Tongue (tissue), 2 donors: ENCODE results near the gene PABPC1L. TPM values are rescaled to one million over a fixed set of nuclear protein-coding genes. Genes with fewer than 3 reads are reported as not detected.

Experiments used
- DNase-seq: peaks from one replicate; pipeline ENCODE4 v3.0.0-alpha.2; 2015
- total RNA-seq: library from RNA; depleted of rRNA; stranded (reverse); fragments of >200 nt; gene quantifications from one replicate; pipeline ENCODE4 v1.2.3, GENCODE V29; 2014

PABPC1L gene
- total RNA-seq, 1 donor from 2014 or later: 6.4 TPM

DNA sequence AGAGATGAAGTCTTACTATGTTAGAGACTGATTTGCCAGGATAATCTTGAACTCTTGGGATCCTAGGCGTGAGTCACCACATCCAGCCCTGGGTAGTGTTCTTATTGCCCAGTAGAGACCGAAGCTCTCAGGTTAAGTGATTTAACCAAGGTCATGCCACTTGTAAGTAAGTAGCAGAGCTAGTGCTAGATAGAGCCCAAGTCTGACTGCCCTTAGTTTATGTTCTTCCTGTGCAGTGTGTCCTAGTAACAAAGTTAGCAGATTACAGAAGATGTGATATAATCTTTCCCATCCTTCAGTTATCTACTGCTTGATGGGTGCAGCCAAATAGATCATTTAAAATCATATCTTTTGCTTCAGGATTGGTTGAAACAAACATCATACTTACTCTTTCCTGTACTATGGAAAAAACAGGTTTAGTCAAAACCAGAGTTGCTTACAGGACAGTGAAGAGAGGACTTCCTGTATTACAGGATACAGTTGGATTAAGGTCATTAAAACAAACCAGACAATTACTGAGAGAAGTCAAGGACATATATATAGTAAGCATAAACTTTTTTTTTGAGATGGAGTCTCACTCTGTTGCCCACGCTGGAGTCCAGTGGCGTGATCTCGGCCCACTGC, 9.5 kb upstream of the PABPC1L start:
- no peak for DNase-seq

- DNase-seq: no peak
Observed at GRCh38 chr20:44901974-44902373, 7.9 kb upstream of the PABPC1L start.

DNA sequence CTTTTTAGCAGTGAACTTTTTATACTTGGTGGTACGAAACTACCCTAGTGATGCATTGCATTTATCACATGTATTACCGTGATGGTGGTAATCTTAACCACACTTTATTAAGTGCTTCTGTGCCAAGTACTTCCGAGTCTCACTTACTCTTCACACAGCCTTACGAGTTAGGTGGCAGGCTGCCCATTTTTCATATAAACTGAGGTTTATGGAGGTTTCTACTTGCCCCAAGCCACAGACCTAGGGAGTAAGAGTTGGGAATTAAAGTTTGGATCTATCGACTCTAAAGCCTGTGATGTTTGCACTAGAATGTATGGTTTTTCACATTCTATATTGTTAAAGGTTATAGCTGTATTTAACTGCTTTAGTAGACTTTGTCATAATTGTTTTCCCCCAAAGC, 5.5 kb upstream of the PABPC1L start:
- no peak for DNase-seq

DNA sequence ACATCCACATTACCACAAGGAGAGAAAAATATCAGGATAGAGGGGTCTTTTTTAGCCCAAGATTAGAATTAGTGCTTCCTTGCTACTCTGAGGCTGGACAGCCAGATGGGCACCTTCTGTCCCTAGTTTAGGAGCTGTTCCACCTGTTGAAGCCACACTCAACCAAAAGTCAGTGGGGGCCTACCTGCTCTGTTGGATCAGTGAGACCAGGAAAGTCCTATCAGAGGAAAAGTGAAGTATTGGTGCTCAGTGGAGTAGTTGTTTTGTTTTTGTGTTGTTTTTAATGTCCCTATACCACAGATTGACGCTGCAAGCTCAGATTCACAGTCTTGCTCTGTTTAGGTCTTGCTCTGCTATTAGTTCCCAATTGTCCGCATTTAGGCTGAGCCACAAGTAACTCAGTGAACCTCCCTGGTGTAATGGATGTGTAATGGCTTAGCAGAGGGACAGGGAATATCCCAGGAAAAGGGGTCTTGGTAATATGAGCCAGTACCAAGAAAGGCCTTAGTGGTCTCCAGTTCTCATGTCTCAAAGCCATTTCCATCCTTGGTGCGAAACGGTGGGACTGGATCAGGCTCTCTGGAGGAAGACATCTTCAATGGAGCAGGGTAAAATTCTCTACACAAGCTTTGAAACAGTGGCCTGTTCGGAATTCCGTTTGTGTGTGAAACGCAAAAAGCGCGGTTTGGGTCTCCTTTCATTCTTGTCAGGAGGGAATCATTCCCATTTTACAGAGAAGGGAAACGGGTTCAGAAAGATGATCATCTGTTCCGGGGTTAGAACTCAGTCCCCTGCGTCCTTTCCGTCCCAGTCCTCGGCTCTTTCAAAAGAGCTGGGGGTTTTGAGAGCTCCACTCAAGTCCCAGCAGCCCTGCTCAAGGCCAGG, 631 bp upstream of the PABPC1L start:
- DNase-seq: no peak

DNA sequence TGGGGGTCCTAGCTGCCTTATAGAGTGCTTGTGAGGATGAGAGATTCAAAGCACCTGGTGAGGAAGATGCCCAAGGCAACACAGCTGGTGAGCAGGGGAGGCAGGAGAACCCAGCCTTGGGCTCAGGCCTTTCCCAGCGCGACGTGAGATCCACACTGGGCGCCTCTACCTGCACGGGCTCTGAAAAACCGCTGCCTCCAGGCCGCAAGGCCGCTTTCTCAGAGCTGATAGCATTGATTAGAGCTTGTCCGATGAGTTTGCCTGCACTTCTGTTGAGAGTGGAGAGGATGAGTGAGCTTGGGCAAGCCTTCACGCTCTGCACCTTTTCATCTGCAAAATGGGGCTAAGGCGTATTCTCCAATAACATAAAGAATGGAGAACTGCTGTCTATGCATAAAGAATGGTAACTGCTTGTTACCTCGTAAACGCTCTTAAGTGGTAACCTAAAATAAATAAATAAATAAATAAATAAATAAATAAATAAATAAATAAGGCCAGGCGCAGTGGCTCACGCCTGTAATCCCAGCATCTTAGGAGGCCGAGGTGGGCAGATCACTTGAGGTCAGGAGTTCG, 916 bp downstream of the PABPC1L start:
- no peak for DNase-seq

- DNase-seq: peak; percentile 19
Observed at GRCh38 chr20:44911264-44911921, 1.5 kb downstream of the PABPC1L start.

- no peak for DNase-seq
Observed at GRCh38 chr20:44912189-44912588, 2.3 kb downstream of the PABPC1L start.

- DNase-seq: no peak
Observed at GRCh38 chr20:44914924-44915323, 5.1 kb downstream of the PABPC1L start.

DNA sequence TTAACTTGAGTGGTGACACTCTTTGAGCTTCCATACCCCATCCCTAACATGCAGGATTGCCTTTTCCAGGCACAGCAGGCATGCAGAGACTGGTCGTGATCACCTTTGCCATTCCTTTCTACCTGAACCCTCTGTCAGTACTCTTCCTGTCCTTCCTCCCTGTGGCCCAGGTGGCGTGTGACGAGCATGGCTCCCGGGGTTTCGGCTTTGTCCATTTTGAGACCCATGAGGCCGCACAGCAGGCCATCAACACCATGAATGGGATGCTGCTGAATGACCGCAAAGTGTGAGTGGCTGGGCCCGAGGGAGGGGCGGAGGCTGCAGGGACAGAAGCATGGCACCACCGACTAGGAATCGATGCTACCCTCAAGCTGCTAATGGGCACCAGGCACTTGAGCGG, 6.7 kb downstream of the PABPC1L start:
- no peak for DNase-seq

- no peak for DNase-seq
Observed at GRCh38 chr20:44917399-44917798, 7.5 kb downstream of the PABPC1L start.

- DNase-seq: no peak
Observed at GRCh38 chr20:44918342-44918741, 8.5 kb downstream of the PABPC1L start.

- DNase-seq: no peak
Observed at GRCh38 chr20:44918761-44919160, 8.9 kb downstream of the PABPC1L start.

DNA sequence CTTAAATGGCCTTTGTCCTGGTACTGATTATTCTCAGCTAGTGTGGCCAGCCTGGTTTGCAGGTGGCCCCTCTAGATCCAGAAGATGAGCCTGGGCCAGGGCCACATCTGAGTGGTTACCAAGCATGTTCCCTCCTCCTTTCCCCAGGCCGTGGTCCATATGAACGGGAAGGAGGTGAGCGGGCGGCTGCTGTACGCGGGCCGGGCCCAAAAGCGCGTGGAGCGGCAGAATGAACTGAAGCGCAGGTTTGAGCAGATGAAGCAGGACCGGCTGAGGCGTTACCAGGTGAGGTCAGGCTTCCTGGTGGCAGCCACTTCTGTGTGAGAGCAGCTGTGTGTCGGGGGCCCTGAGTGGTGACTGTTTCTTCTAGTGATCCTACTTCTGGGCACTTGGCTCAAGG, 11.6 kb downstream of the PABPC1L start:
- DNase-seq: no peak

- no peak for DNase-seq
Observed at GRCh38 chr20:44924541-44924940, 14.7 kb downstream of the PABPC1L start.

- DNase-seq: no peak
Observed at GRCh38 chr20:44928595-44928994, 18.7 kb downstream of the PABPC1L start.

DNA sequence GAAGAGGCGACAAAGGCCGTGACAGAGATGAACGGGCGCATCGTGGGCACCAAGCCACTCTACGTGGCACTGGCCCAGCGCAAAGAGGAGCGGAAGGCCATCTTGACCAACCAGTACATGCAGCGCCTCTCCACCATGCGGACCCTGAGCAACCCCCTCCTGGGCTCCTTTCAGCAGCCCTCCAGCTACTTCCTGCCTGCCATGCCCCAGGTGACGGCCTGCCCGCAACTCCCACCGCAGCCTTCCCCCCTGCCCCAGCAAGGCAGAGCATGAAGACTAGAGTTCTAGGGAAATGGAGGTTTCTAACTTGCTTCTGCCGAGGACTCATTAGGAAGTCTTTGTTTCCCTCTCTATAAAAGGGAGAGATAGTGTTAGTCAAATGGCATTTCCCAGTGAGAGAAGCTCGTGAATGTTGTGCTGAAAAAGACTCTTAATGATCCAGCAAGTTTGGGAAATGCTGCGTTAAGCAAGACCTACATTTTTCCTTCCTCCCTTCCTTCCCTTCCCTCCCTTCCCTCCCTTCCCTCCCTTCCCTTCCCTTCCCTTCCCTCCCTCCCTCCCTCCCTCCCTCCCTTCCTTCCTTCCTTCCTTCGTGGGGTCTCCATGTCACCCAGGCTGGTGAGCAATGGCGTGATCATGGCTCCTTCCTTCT, 20.8 kb downstream of the PABPC1L start:
- DNase-seq: no peak

GRCh38 chr20:44931911-44932310, 22.1 kb downstream of the PABPC1L start:
- no peak for DNase-seq

DNA sequence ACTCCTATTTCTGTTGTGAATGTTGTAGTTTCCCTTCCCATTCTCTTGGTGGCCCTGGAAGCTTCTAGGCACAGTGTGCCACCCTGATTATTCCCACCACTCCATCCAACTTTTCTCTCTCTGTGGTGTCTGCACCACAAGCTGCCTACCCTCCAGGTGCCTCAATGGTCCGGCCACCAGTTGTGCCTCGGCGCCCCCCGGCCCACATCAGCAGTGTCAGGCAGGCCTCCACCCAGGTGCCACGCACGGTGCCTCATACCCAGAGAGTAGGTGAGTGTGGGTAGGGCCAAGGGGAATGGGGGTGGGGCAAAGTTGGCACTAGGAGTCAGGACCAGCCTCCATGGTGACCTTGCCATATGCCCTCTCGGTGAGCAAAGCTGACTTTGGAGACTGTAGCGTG, 23.1 kb downstream of the PABPC1L start:
- no peak for DNase-seq

GRCh38 chr20:44936510-44936909, 26.6 kb downstream of the PABPC1L start:
- no peak for DNase-seq

DNA sequence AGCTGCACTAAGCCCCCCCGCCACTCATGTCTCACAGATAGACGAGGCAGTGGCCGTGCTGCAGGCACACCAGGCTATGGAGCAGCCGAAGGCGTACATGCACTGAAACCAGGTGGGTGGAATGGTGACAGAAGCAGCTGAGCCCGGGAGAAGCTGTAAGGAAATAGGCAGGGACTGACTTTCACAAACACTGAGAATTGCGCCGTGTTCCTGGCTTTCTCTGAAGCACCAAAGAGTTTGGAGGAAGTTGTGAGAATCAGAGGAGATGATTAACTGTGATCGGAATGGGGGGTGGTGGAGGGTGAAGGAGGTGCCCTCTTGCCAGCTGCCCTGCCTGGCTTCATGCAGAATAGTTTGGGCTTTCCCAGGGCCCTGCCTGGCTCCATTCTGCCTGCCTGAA, 28.8 kb downstream of the PABPC1L start:
- DNase-seq: no peak

GRCh38 chr20:44941120-44941691, 31.3 kb downstream of the PABPC1L start:
- DNase-seq: no peak
